HG02798 (cell line): ENCODE data around the gene OR51I2.

Experiments
- ATAC-seq: cut with Tn5 transposase; IDR thresholded peaks from one replicate; pipeline ENCODE4 v1.9.1; 2021; ENCODE audit warnings: mild to moderate bottlenecking; ENCODE audit not compliant: unreplicated experiment, poor library complexity

Gene OR51I2

GRCh38 chr11:5504403-5504921 is 55.3 kb downstream of the OR51I2 start:
- no peak for ATAC-seq

GRCh38 chr11:5505363-5506048 is 56.4 kb downstream of the OR51I2 start:
- no peak for ATAC-seq
